Urinary bladder (tissue), 4 donors: Measurements from ENCODE around the gene TMEM273. TPM values are rescaled to one million over a fixed set of nuclear protein-coding genes. Genes with fewer than 3 reads are reported as not detected.

ENCODE experiments used
- DNase-seq: peaks from one replicate; pipeline ENCODE4 v3.0.0-alpha.2; 2015; ENCODE audit errors: extremely low spot score
- H3K27ac ChIP-seq: one replicate; pipeline ENCODE4 v1.5.1; 2013; ENCODE audit warnings: low read depth, mild to moderate bottlenecking, moderate library complexity
- H3K36me3 ChIP-seq: one replicate; pipeline ENCODE4 v1.6.1; 2013; ENCODE audit warnings: mild to moderate bottlenecking, moderate library complexity; ENCODE audit not compliant: insufficient read depth
- H3K4me1 ChIP-seq: one replicate; pipeline ENCODE4 v1.6.1; 2013; ENCODE audit warnings: mild to moderate bottlenecking, moderate library complexity; ENCODE audit not compliant: insufficient read depth
- H3K4me3 ChIP-seq: one replicate; pipeline ENCODE4 v1.5.1; 2013; ENCODE audit warnings: low read depth, low read length
- WGBS: extraction: QIAGEN DNeasy Blood & Tissue Kit; methylation state at CpG from one replicate; pipeline ENCODE4 v1.1.7; 2013; 5-methylcytosine and 5-hydroxymethylcytosine counted together
- polyA plus RNA-seq: library from polyadenylated mRNA; stranded (reverse); fragments of 200-250 nt; gene quantifications from one replicate; pipeline ENCODE4 v1.2.3, GENCODE V29; 2013
- total RNA-seq: library from RNA; depleted of rRNA; stranded (reverse); fragments of >200 nt; gene quantifications from one replicate; pipeline ENCODE4 v1.2.3, GENCODE V29; 2014
- donor health status: healthy with polysubstance abuse.
- donor health status: healthy.

The TMEM273 gene
- total RNA-seq (14.4 TPM), polyA plus RNA-seq (27.3 TPM)

DNA sequence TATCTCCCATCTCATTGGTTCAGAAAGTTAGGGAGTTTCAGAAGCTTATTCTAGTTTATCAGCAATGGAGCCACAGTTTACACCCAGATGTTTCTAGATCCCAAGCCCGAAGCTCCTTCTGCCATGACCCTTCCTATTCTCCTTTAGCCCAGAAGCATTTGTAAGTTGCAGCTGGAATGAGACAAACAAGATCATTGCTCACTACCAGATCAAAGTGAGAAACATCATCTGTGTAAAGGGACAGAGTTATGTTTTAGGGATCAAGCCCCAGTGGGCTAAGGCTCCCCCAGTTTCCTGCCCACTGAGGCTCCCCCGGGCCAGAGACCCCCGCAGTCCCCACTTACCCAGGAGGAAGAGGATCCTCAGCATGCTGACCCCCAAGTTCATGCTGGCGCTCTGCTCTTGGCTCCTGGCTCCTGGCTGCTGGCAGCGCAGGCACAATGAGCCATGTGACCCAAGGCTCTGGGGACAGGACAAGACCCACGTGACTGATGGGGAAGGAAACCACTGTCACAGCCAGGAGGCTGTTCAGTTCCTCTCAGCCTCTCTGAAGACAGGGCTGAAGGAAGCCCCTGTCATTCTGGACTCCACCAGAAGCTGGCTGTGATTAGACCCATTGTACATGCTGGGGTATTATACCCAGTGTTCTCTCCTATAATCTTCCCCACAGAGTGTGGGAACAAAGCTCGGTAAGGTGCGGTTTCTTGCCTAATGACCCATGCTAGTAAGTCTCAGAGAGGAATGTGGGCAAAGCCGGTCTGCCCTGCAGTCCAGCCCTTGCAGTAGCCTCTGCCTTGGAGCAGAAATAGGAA is at the start of gene TMEM273:
Gene TMEM273 (minus strand): TSS at position 442 of the 812 bp plus-strand sequence. CDS start 55 bp downstream, at position 387.
- Histone ChIP-seq H3K4me3 (peak within 1 kb of the TSS; percentile 14), H3K27ac (peak within 1 kb of the TSS; percentile 19), H3K4me1 (no peaks in the 10 kb centered on the region), H3K36me3 (no peaks in the 10 kb centered on the region)
- 61% methylated on average over 9 of the region's 9 CpGs for WGBS
- no peak for DNase-seq

DNA sequence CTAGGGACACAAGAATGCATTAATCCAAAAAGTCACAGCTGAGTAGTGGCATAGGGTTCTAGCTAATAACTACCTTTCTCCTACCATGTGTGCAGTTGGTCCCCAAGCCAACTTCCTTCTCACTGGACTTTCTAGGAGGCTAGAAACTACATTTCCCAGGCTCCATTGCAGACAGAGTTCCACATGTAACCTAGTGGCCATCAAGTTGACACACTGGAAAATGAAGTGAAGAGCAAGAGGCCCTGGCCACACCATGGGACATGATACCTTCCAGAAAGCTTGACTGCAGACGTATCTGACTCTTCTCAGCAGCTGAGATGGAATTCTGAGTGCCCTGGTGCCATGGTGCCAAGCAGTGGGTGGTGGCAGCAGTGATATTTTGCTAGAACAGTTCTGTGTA is 49.8 kb upstream of the TMEM273 start:
- H3K27ac ChIP-seq: no peak overlapping the region
- H3K36me3 ChIP-seq: no peaks in the 10 kb centered on the region
- 77% methylated on average over 1 of the region's 1 CpG for WGBS
- peaks cover 2% of the 10 kb centered on the region for H3K4me1 ChIP-seq
- no peak for DNase-seq
- H3K4me3 ChIP-seq: no peak overlapping the region

GRCh38 chr10:49235392-49235791 is 47.2 kb upstream of the TMEM273 start:
- no peak overlapping the region for H3K27ac ChIP-seq
- H3K4me1 ChIP-seq: no peaks in the 10 kb centered on the region
- H3K36me3 ChIP-seq: no peaks in the 10 kb centered on the region
- no peak for DNase-seq
- H3K4me3 ChIP-seq: no peak overlapping the region

GRCh38 chr10:49231086-49231820 is 43.1 kb upstream of the TMEM273 start:
- Histone ChIP-seq H3K4me1 (no peaks in the 10 kb centered on the region), H3K36me3 (no peaks in the 10 kb centered on the region), H3K27ac (no peak overlapping the region), H3K4me3 (no peak overlapping the region)
- 52% methylated on average over 5 of the region's 5 CpGs for whole genome bisulfite sequencing
- no peak for DNase-seq

GRCh38 chr10:49230004-49230403 is 41.8 kb upstream of the TMEM273 start:
- Histone ChIP-seq H3K36me3 (no peaks in the 10 kb centered on the region), H3K4me3 (no peak overlapping the region), H3K4me1 (no peaks in the 10 kb centered on the region), H3K27ac (no peak overlapping the region)
- 85% methylated on average over 7 of the region's 7 CpGs for WGBS
- DNase-seq: no peak

- 80% methylated on average over 20 of the region's 20 CpGs for WGBS
Measured at GRCh38 chr10:49228677-49229076, 40.5 kb upstream of the TMEM273 start.

DNA sequence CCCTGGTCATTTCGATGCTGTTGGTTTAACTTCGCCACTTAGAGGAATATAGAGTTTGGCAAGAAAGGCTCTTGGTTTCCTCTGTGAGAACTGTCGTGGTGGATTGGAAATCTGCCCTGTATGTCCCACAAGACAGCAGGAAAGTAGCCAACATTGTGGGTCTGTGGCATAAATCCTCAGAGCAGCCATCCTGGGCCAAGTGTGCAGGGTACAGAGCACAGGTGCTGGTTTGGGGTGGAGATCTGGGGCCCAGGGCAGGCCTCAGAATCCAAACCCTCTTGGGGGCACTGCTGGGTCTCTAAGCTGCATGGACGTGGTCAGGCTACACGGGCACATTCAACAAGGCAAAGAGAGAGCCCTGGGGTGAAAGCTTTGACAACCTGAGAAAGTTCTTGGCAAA is 39.2 kb upstream of the TMEM273 start:
- H3K27ac ChIP-seq: no peak overlapping the region
- no peak for DNase-seq
- WGBS: 86% methylated on average over 5 of the region's 5 CpGs
- no peak overlapping the region for H3K4me3 ChIP-seq
- no peaks in the 10 kb centered on the region for H3K4me1 ChIP-seq
- no peaks in the 10 kb centered on the region for H3K36me3 ChIP-seq

More at GRCh38 chr10:49228677-49229076, 40.5 kb upstream of the TMEM273 start:
- H3K27ac ChIP-seq: no peak overlapping the region
- no peaks in the 10 kb centered on the region for H3K4me1 ChIP-seq
- H3K4me3 ChIP-seq: no peak overlapping the region
- DNase-seq: no peak
- H3K36me3 ChIP-seq: no peaks in the 10 kb centered on the region

GRCh38 chr10:49226594-49226993 is 38.4 kb upstream of the TMEM273 start:
- WGBS: 82% methylated on average over 4 of the region's 4 CpGs
- no peak for DNase-seq

GRCh38 chr10:49225218-49225876 is 37.2 kb upstream of the TMEM273 start:
- 80% methylated on average over 12 of the region's 12 CpGs for WGBS
- Histone ChIP-seq H3K4me1 (no peaks in the 10 kb centered on the region), H3K4me3 (no peak overlapping the region), H3K27ac (no peak overlapping the region), H3K36me3 (no peaks in the 10 kb centered on the region)
- DNase-seq: no peak

More at GRCh38 chr10:49226594-49226993, 38.4 kb upstream of the TMEM273 start:
- no peak overlapping the region for H3K27ac ChIP-seq
- H3K4me1 ChIP-seq: no peaks in the 10 kb centered on the region
- no peaks in the 10 kb centered on the region for H3K36me3 ChIP-seq
- H3K4me3 ChIP-seq: no peak overlapping the region

GRCh38 chr10:49223205-49223604 is 35.0 kb upstream of the TMEM273 start:
- Histone ChIP-seq H3K4me3 (no peak overlapping the region), H3K27ac (no peak overlapping the region), H3K36me3 (no peaks in the 10 kb centered on the region), H3K4me1 (no peaks in the 10 kb centered on the region)
- DNase-seq: no peak

- no peaks in the 10 kb centered on the region for H3K36me3 ChIP-seq
- no peak for DNase-seq
- no peak overlapping the region for H3K4me3 ChIP-seq
- 89% methylated on average over 3 of the region's 3 CpGs for WGBS
- H3K4me1 ChIP-seq: no peaks in the 10 kb centered on the region
- no peak overlapping the region for H3K27ac ChIP-seq
Measured at GRCh38 chr10:49222170-49222569, 34.0 kb upstream of the TMEM273 start.

DNA sequence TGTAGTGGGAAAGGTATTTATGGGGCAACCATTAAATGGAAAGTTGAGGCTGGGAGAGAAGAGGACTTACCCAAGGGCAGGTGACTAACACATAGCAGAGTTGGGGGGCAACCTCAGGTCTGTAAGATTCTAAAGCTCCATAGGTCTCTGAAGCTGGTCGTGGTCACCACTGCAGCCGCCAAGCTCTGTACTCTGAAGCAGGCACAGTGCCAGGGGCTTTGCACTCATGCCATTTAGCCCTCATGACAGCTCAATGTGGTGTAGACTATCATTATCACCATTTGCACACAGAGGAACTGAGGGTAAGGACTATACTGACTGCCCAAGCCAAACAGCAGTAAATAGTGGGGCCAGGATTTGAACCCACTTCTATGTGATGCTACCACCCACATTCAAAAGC is 32.5 kb upstream of the TMEM273 start:
- H3K4me1 ChIP-seq: no peaks in the 10 kb centered on the region
- H3K36me3 ChIP-seq: no peaks in the 10 kb centered on the region
- WGBS: 82% methylated on average over 2 of the region's 2 CpGs

DNA sequence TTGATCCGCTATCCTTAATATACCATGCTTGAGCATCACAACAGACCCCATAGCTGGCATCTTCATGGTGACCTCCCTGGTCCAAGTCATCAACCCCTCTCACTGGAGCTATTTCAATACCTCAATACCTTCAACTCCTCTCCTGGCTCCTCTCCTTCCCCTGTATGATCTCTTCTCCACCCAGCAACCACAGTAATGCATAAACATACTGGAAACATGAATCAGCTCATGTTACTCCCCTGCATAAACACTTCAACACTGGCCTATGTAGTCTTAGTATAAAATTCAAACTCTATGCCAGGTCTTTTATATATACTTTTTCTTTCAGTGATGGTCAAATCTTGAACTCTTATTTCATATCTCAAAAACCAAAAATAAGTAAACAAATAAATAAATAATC is 31.8 kb upstream of the TMEM273 start:
- no peaks in the 10 kb centered on the region for H3K4me1 ChIP-seq
- no peaks in the 10 kb centered on the region for H3K36me3 ChIP-seq
- DNase-seq: no peak
- WGBS: 95% methylated on average over 1 of the region's 1 CpG
- no peak overlapping the region for H3K27ac ChIP-seq
- H3K4me3 ChIP-seq: no peak overlapping the region

More for the DNA sequence above, 32.5 kb upstream of the TMEM273 start:
- Histone ChIP-seq H3K4me3 (no peak overlapping the region), H3K27ac (no peak overlapping the region)
- DNase-seq: no peak

GRCh38 chr10:49219248-49219647 is 31.1 kb upstream of the TMEM273 start:
- Histone ChIP-seq H3K4me1 (no peaks in the 10 kb centered on the region), H3K4me3 (no peak overlapping the region), H3K27ac (no peak overlapping the region), H3K36me3 (no peaks in the 10 kb centered on the region)
- DNase-seq: no peak
- 34% methylated on average over 2 of the region's 2 CpGs for WGBS
